K562 (cell line): ENCODE data around the gene BAIAP3. TPM values are rescaled to one million over a fixed set of nuclear protein-coding genes. Genes with fewer than 3 reads are reported as not detected.
A peak's percentile ranks its signal among the peaks of the same experiment; 100 is the strongest.

Source experiments
- AFF1 ChIP-seq, 2 experiments: fragments of 450-650 bp; IDR thresholded peaks; 2 replicates each; pipeline ENCODE4 v1.6.1; 2018; ENCODE audit warnings: mild to moderate bottlenecking in 2 of 2, low read depth in 1 of 2; ENCODE audit not compliant: partially characterized antibody in 2 of 2
- ATF7 ChIP-seq: fragments of 450-650 bp; IDR thresholded peaks from 2 replicates; pipeline ENCODE4 v1.7.1; 2014; ENCODE audit warnings: mild to moderate bottlenecking, moderate library complexity
- BRCA1 ChIP-seq, 2 experiments: fragments of 450-650 bp in 1 of 2; sonication (generic) in 1 of 2; formaldehyde crosslinking in 1 of 2; IDR thresholded peaks; 2 replicates each; pipeline versions ENCODE4 v1.5.0 to v1.6.1; 2017 to 2020; ENCODE audit warnings: mild to moderate bottlenecking in 1 of 2, missing genetic modification reagents in 1 of 2
- CAMTA2 ChIP-seq: fragments of 250-450 bp; sonication (Bioruptor Pico); conservative IDR thresholded peaks from 2 replicates; pipeline ENCODE4 v1.5.1; 2022
- CBFA2T3 ChIP-seq: fragments of 450-650 bp; IDR thresholded peaks from 2 replicates; pipeline ENCODE4 v1.6.1; 2017
- GATA2 ChIP-seq: sonication (generic); formaldehyde crosslinking; IDR thresholded peaks from 2 replicates; pipeline ENCODE4 v1.4.0; 2020; ENCODE audit warnings: mild to moderate bottlenecking, missing genetic modification reagents
- KLF13 ChIP-seq: fragments of 450-650 bp; IDR thresholded peaks from 2 replicates; pipeline ENCODE4 v1.6.1; 2016; ENCODE audit warnings: missing genetic modification characterization, low read depth, mild to moderate bottlenecking, missing compliant biosample characterization, moderate library complexity, borderline replicate concordance
- PRMT5 ChIP-seq: sonication (generic); formaldehyde crosslinking; IDR thresholded peaks from 2 replicates; pipeline ENCODE4 v1.5.0; 2020; ENCODE audit warnings: missing genetic modification reagents
- RFX7 ChIP-seq: fragments of 250-450 bp; sonication (Bioruptor Pico); IDR thresholded peaks from 2 replicates; pipeline ENCODE4 v1.5.1; 2021; ENCODE audit warnings: mild to moderate bottlenecking
- SP1 ChIP-seq: sonication (generic); formaldehyde crosslinking; IDR thresholded peaks from 2 replicates; pipeline ENCODE4 v1.8.1; 2022; ENCODE audit warnings: mild to moderate bottlenecking, missing genetic modification reagents
- THRAP3 ChIP-seq: fragments of 450-650 bp; IDR thresholded peaks from 2 replicates; pipeline ENCODE4 v1.6.1; 2016; ENCODE audit warnings: mild to moderate bottlenecking, inconsistent platforms, borderline replicate concordance
- ZBTB34 ChIP-seq: fragments of 250-450 bp; sonication (Bioruptor Pico); IDR thresholded peaks from 2 replicates; pipeline ENCODE4 v1.8.0; 2021; ENCODE audit warnings: mild to moderate bottlenecking, moderate library complexity
- ZEB2 ChIP-seq: fragments of 450-650 bp; IDR thresholded peaks from 2 replicates; pipeline ENCODE4 v1.6.1; 2016
- ZFP1 ChIP-seq: fragments of 450-650 bp; formaldehyde crosslinking; IDR thresholded peaks from 2 replicates; pipeline ENCODE4 v1.4.0; 2020; ENCODE audit warnings: mild to moderate bottlenecking, mixed read lengths
- ZNF165 ChIP-seq: fragments of 250-450 bp; sonication (Bioruptor Pico); IDR thresholded peaks from 2 replicates; pipeline ENCODE4 v1.4.0; 2020; ENCODE audit warnings: borderline replicate concordance
- ZNF324 ChIP-seq: fragments of 250-450 bp; sonication (Bioruptor Pico); IDR thresholded peaks from 2 replicates; pipeline ENCODE4 v1.4.0; 2020; ENCODE audit warnings: mild to moderate bottlenecking
- polyA plus RNA-seq, 8 experiments: library from polyadenylated mRNA; depleted of rRNA in 4 of 8; stranded (reverse) in 5 of 8; unstranded in 3 of 8; fragments of >200 nt; fragmentation: Nextera tagmentation in 2 of 8; fragmentation: Illumina TruSeq in 1 of 8; extraction: Ambion mirVana in 2 of 8; extraction: Trizol in 1 of 8; gene quantifications; 2 replicates each; pipeline versions ENCODE4 v1.2.1 to v1.2.3, GENCODE V29; 2011 to 2014; ENCODE audit warnings: inconsistent platforms in 1 of 8, missing spikeins in 1 of 8
- total RNA-seq, 7 experiments: library from RNA; depleted of rRNA in 6 of 7; stranded (reverse); fragments of >200 nt in 6 of 7; fragmentation: Illumina TruSeq in 2 of 7; extraction: Trizol in 2 of 7; gene quantifications; 2 replicates each; pipeline versions ENCODE4 v1.2.1 to v1.2.3, GENCODE V29; 2011 to 2021; ENCODE audit warnings: low replicate concordance in 1 of 7
- TF ChIP-seq, protein P1 (sequence below): sonication (generic); formaldehyde crosslinking; IDR thresholded peaks from 2 replicates; pipeline ENCODE4 v1.8.0; 2022; ENCODE audit warnings: mild to moderate bottlenecking, low read depth, missing genetic modification reagents
- TF ChIP-seq, protein P2 (sequence below): fragments of 450-650 bp; IDR thresholded peaks from 2 replicates; pipeline ENCODE4 v1.6.1; 2016; ENCODE audit warnings: mild to moderate bottlenecking

Gene BAIAP3
- total and polyA plus RNA-seq, 9 of the 15 experiments (the other 6 are each of a cell fraction or from before 2014, with no cell fraction given), result 0.03 to 4.5 (median 0.57) TPM; not detected in 1

DNA sequence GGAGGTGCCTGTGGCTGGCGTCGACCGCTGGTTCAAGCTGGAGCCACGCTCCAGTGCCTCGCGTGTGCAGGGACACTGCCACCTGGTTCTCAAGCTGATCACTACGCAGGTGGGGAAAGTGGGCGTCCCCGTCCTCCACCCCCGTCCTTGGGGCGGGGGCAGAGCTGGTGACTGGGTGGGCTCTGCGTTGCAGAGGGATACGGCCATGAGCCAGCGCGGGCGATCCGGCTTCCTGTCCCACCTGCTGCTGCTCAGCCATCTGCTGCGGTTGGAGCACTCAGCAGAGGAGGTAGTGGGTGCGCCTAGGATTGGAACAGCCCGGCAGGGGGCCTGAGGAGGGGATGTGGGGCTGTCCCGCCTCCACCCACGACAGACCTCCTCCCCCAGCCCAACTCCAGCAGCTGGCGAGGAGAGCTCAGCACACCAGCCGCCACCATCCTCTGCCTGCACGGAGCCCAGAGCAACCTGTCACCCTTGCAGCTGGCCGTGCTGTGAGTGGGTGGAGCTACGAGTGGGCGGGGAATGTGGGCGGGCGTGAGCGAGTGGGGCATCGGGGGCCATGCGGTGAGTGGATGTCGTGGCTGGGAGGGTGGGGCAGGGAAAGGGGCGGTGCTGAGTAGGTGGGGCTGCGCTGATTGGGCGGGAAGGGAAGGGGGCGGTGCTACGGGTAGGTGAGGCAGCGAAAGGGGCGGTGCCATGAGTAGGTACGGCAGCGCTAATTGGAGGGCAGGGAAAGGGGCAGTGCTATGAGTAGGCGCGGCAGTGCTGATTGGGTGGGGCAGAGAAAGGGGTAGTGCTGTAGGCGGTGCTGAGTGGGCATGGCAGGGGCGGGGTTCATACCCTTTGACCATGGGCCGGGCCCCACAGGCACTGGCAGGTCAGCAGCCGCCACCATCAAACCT, 9.3 kb downstream of the BAIAP3 start (continued):
- TF ChIP-seq CBFA2T3 (peak; percentile 40), RFX7 (no peak), CAMTA2 (CRISPR knock-in tag) (no peak), ZNF165 (no peak), ZBTB34 (no peak), GATA2 (no peak), ZEB2 (no peak), PRMT5 (no peak), THRAP3 (no peak), AFF1 (IDR thresholded peaks at IDR 0.05; ENCODE audit: low read depth in 1 of 2, partially characterized antibody in 2 of 2) (no peak), BRCA1 (IDR thresholded peaks at IDR 0.05) (no peak), BRCA1 (CRISPR knock-in tag; IDR thresholded peaks at IDR 0.05) (no peak), ZFP1 (no peak), KLF13 (tag) (no peak), ZNF324 (CRISPR knock-in tag) (no peak), ATF7 (peak; percentile 47; the same call in 1 of the 2 replicates), SP1 (CRISPR knock-in tag) (peak; percentile 100)
- TF ChIP-seq, protein P1, sequence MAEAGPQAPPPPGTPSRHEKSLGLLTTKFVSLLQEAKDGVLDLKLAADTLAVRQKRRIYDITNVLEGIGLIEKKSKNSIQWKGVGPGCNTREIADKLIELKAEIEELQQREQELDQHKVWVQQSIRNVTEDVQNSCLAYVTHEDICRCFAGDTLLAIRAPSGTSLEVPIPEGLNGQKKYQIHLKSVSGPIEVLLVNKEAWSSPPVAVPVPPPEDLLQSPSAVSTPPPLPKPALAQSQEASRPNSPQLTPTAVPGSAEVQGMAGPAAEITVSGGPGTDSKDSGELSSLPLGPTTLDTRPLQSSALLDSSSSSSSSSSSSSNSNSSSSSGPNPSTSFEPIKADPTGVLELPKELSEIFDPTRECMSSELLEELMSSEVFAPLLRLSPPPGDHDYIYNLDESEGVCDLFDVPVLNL, result no peak
- TF ChIP-seq, protein P2, sequence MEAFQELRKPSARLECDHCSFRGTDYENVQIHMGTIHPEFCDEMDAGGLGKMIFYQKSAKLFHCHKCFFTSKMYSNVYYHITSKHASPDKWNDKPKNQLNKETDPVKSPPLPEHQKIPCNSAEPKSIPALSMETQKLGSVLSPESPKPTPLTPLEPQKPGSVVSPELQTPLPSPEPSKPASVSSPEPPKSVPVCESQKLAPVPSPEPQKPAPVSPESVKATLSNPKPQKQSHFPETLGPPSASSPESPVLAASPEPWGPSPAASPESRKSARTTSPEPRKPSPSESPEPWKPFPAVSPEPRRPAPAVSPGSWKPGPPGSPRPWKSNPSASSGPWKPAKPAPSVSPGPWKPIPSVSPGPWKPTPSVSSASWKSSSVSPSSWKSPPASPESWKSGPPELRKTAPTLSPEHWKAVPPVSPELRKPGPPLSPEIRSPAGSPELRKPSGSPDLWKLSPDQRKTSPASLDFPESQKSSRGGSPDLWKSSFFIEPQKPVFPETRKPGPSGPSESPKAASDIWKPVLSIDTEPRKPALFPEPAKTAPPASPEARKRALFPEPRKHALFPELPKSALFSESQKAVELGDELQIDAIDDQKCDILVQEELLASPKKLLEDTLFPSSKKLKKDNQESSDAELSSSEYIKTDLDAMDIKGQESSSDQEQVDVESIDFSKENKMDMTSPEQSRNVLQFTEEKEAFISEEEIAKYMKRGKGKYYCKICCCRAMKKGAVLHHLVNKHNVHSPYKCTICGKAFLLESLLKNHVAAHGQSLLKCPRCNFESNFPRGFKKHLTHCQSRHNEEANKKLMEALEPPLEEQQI, result no peak
